SU-DHL-6 (cell line): ENCODE results near the gene ST6GALNAC3.

Source experiments
- CTCF ChIP-seq: fragments of 200-600 bp; sonication (generic); IDR thresholded peaks from one replicate; pipeline ENCODE4 v1.5.1; 2017; ENCODE audit warnings: antibody characterized with exemption, mild to moderate bottlenecking, low read length, moderate library complexity; ENCODE audit not compliant: insufficient read depth, poor library complexity, severe bottlenecking
- EZH2phosphoT487 ChIP-seq: fragments of 200-600 bp; sonication (generic), shearing (Covaris generic); conservative IDR thresholded peaks from 2 replicates; pipeline ENCODE4 v1.6.1; 2018; ENCODE audit warnings: mild to moderate bottlenecking, antibody characterized with exemption, low read length, moderate library complexity, mixed read lengths

- no peak for TF ChIP-seq CTCF
- no peak for TF ChIP-seq EZH2phosphoT487
Observed at GRCh38 chr1:76162254-76162653, 87.7 kb downstream of the ST6GALNAC3 start.
